ENCODE data around the gene LRMDA. TPM values are rescaled to one million over a fixed set of nuclear protein-coding genes. Genes with fewer than 3 reads are reported as not detected.
A peak's percentile ranks its signal among the peaks of the same experiment; 100 is the strongest.

LRMDA gene
- polyA plus RNA-seq, 2 of the 4 experiments (the other 2 are of a cell fraction): 4.6 to 5.2 TPM

GRCh38 chr10:75693489-75693888 is 262.1 kb downstream of the LRMDA start:
- H3K9me3 ChIP-seq: peaks cover 7% of the 10 kb centered on the region
- H3K4me3 ChIP-seq: no peak overlapping the region
- WGBS (ENCODE audit: missing lambda C conversion rate): 88% methylated on average over 6 of the region's 6 CpGs
- H3K4me1 ChIP-seq: no peaks in the 10 kb centered on the region
- DNase-seq (ENCODE audit: low read depth in 1 of 2, low spot score in 1 of 2) (no peak), ATAC-seq (no peak), FAIRE-seq (no peak)
- CTCF ChIA-PET: no interaction called here
- POLR2A ChIA-PET: no interaction called here
- no peak overlapping the region for H3K4me2 ChIP-seq
- H3K27ac ChIP-seq: no peak overlapping the region
- TF ChIP-seq GATA3 (IDR thresholded peaks at IDR 0.05; ENCODE audit: borderline replicate concordance) (no peak), JUNB (IDR thresholded peaks at IDR 0.05) (no peak), NPAS2 (CRISPR knock-in tag; IDR thresholded peaks at IDR 0.05; ENCODE audit: borderline replicate concordance) (no peak), CHD4 (IDR thresholded peaks at IDR 0.05; ENCODE audit: borderline replicate concordance) (no peak), ESRRA (IDR thresholded peaks at IDR 0.05; ENCODE audit: borderline replicate concordance, low read length) (no peak), POLR2A (IDR thresholded peaks at IDR 0.05; ENCODE audit: low read length) (no peak), TP53 (CRISPR knock-in tag; IDR thresholded peaks at IDR 0.05) (no peak), BHLHE40 (IDR thresholded peaks at IDR 0.05; ENCODE audit: low read depth, low read length) (no peak), PHF8 (IDR thresholded peaks at IDR 0.05; ENCODE audit: borderline replicate concordance, low read depth) (no peak), HOXB5 (CRISPR knock-in tag; IDR thresholded peaks at IDR 0.05) (no peak), JUN (IDR thresholded peaks at IDR 0.05) (no peak), RFX5 (IDR thresholded peaks at IDR 0.05) (no peak)
- TF ChIP-seq, protein P1, sequence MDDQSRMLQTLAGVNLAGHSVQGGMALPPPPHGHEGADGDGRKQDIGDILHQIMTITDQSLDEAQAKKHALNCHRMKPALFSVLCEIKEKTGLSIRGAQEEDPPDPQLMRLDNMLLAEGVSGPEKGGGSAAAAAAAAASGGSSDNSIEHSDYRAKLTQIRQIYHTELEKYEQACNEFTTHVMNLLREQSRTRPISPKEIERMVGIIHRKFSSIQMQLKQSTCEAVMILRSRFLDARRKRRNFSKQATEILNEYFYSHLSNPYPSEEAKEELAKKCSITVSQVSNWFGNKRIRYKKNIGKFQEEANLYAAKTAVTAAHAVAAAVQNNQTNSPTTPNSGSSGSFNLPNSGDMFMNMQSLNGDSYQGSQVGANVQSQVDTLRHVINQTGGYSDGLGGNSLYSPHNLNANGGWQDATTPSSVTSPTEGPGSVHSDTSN (IDR thresholded peaks at IDR 0.05): no peak
- TF ChIP-seq, protein P2, sequence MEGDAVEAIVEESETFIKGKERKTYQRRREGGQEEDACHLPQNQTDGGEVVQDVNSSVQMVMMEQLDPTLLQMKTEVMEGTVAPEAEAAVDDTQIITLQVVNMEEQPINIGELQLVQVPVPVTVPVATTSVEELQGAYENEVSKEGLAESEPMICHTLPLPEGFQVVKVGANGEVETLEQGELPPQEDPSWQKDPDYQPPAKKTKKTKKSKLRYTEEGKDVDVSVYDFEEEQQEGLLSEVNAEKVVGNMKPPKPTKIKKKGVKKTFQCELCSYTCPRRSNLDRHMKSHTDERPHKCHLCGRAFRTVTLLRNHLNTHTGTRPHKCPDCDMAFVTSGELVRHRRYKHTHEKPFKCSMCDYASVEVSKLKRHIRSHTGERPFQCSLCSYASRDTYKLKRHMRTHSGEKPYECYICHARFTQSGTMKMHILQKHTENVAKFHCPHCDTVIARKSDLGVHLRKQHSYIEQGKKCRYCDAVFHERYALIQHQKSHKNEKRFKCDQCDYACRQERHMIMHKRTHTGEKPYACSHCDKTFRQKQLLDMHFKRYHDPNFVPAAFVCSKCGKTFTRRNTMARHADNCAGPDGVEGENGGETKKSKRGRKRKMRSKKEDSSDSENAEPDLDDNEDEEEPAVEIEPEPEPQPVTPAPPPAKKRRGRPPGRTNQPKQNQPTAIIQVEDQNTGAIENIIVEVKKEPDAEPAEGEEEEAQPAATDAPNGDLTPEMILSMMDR (IDR thresholded peaks at IDR 0.05): no peak
- TF ChIP-seq, protein P3, sequence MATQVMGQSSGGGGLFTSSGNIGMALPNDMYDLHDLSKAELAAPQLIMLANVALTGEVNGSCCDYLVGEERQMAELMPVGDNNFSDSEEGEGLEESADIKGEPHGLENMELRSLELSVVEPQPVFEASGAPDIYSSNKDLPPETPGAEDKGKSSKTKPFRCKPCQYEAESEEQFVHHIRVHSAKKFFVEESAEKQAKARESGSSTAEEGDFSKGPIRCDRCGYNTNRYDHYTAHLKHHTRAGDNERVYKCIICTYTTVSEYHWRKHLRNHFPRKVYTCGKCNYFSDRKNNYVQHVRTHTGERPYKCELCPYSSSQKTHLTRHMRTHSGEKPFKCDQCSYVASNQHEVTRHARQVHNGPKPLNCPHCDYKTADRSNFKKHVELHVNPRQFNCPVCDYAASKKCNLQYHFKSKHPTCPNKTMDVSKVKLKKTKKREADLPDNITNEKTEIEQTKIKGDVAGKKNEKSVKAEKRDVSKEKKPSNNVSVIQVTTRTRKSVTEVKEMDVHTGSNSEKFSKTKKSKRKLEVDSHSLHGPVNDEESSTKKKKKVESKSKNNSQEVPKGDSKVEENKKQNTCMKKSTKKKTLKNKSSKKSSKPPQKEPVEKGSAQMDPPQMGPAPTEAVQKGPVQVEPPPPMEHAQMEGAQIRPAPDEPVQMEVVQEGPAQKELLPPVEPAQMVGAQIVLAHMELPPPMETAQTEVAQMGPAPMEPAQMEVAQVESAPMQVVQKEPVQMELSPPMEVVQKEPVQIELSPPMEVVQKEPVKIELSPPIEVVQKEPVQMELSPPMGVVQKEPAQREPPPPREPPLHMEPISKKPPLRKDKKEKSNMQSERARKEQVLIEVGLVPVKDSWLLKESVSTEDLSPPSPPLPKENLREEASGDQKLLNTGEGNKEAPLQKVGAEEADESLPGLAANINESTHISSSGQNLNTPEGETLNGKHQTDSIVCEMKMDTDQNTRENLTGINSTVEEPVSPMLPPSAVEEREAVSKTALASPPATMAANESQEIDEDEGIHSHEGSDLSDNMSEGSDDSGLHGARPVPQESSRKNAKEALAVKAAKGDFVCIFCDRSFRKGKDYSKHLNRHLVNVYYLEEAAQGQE (IDR thresholded peaks at IDR 0.05): no peak

- H3K4me2 ChIP-seq: no peak overlapping the region
- DNase-seq (ENCODE audit: low read depth in 1 of 2, low spot score in 1 of 2) (no peak), FAIRE-seq (peak; percentile 70), ATAC-seq (no peak)
- no peaks in the 10 kb centered on the region for H3K4me1 ChIP-seq
- H3K4me3 ChIP-seq: no peak overlapping the region
- 38% methylated on average over 3 of the region's 3 CpGs for WGBS (ENCODE audit: missing lambda C conversion rate)
- TF ChIP-seq RARB (CRISPR knock-in tag; IDR thresholded peaks at IDR 0.05) (no peak), GATA3 (IDR thresholded peaks at IDR 0.05; ENCODE audit: borderline replicate concordance) (no peak)
- ChIA-PET POLR2A (no interaction called here), CTCF (no interaction called here)
- H3K9me3 ChIP-seq: peaks cover 13% of the 10 kb centered on the region
- H3K27ac ChIP-seq: no peak overlapping the region
Observed at GRCh38 chr10:75694269-75694668, 262.8 kb downstream of the LRMDA start.

- ATAC-seq (no peak), FAIRE-seq (no peak), DNase-seq (ENCODE audit: low read depth in 1 of 2, low spot score in 1 of 2) (no peak)
- H3K4me2 ChIP-seq: no peak overlapping the region
- ChIA-PET POLR2A (no interaction called here), CTCF (no interaction called here)
- peaks cover 16% of the 10 kb centered on the region for H3K9me3 ChIP-seq
- no peak overlapping the region for H3K27ac ChIP-seq
- H3K4me1 ChIP-seq: no peaks in the 10 kb centered on the region
- TF ChIP-seq ZFP36 (IDR thresholded peaks at IDR 0.05; ENCODE audit: borderline replicate concordance, partially characterized antibody) (no peak), EHMT2 (IDR thresholded peaks at IDR 0.05; ENCODE audit: low read depth) (no peak), NFE2L2 (conservative IDR thresholded peaks at IDR 0.05; ENCODE audit: low read length) (no peak), TP53 (CRISPR knock-in tag; IDR thresholded peaks at IDR 0.05) (no peak), ZC3H11A (IDR thresholded peaks at IDR 0.05) (no peak), HEYL (CRISPR knock-in tag; IDR thresholded peaks at IDR 0.05) (no peak)
- 45% methylated on average over 3 of the region's 3 CpGs for WGBS (ENCODE audit: missing lambda C conversion rate)
- H3K4me3 ChIP-seq: no peak overlapping the region
Observed at GRCh38 chr10:75694790-75695189, 263.4 kb downstream of the LRMDA start.

Measured in A549 (cell line).